Measurements from ENCODE around the gene GRIA4.
"Not testable (repeated sequence)": the region's sequence is repeated elsewhere in the genome, so short reads cannot be mapped to it uniquely, and the experiment has no call there.

The GRIA4 gene

GRCh38 chr11:105933695-105934094 lies 323.8 kb downstream of the GRIA4 start:
- DNase-seq: no peak

GRCh38 chr11:105935791-105936190 lies 325.9 kb downstream of the GRIA4 start:
- DNase-seq: no peak

- no peak for DNase-seq
Measured at GRCh38 chr11:105937331-105937730, 327.5 kb downstream of the GRIA4 start.

- no peak for DNase-seq
Measured at GRCh38 chr11:105937738-105938137, 327.9 kb downstream of the GRIA4 start.

GRCh38 chr11:105942921-105943320 lies 333.0 kb downstream of the GRIA4 start:
- DNase-seq: no peak

GRCh38 chr11:105948918-105949590 lies 339.2 kb downstream of the GRIA4 start:
- DNase-seq: no peak

GRCh38 chr11:105953886-105954285 lies 344.0 kb downstream of the GRIA4 start:
- no peak for DNase-seq

- no peak for DNase-seq
Measured at GRCh38 chr11:105960252-105961245, 350.7 kb downstream of the GRIA4 start.

GRCh38 chr11:105968021-105968697 lies 358.3 kb downstream of the GRIA4 start:
- no peak for DNase-seq

- DNase-seq: no peak
Measured at GRCh38 chr11:105969756-105970155, 359.9 kb downstream of the GRIA4 start.

- no peak for DNase-seq
Measured at GRCh38 chr11:105975128-105975527, 365.3 kb downstream of the GRIA4 start.

- no peak for DNase-seq
Measured at GRCh38 chr11:105979997-105980703, 370.3 kb downstream of the GRIA4 start.

- no peak for DNase-seq
Measured at GRCh38 chr11:105986554-105986953, 376.7 kb downstream of the GRIA4 start.

GRCh38 chr11:105988197-105988596 lies 378.3 kb downstream of the GRIA4 start:
- no peak for DNase-seq

- DNase-seq: no peak
Measured at GRCh38 chr11:105989124-105989523, 379.3 kb downstream of the GRIA4 start.

- no peak for DNase-seq
Measured at GRCh38 chr11:105991888-105992287, 382.0 kb downstream of the GRIA4 start.

- no peak for DNase-seq
Measured at GRCh38 chr11:106001304-106002012, 391.6 kb downstream of the GRIA4 start.

GRCh38 chr11:106003094-106003493 lies 393.2 kb downstream of the GRIA4 start:
- DNase-seq: not testable (repeated sequence)

- DNase-seq: no peak
Measured at GRCh38 chr11:106011481-106011880, 401.6 kb downstream of the GRIA4 start.

- no peak for DNase-seq
Measured at GRCh38 chr11:106012744-106013143, 402.9 kb downstream of the GRIA4 start.

- DNase-seq: no peak
Measured at GRCh38 chr11:106014035-106014434, 404.2 kb downstream of the GRIA4 start.

- DNase-seq: no peak
Measured at GRCh38 chr11:106014620-106015019, 404.7 kb downstream of the GRIA4 start.

Measured in cortex of kidney (tissue), 1 donor.